GM19351 (cell line): ENCODE results near the gene CYP2U1.
"Not testable (repeated sequence)": the region's sequence is repeated elsewhere in the genome, so short reads cannot be mapped to it uniquely, and the experiment has no call there.

Experiments used
- ATAC-seq: cut with Tn5 transposase; IDR thresholded peaks from one replicate; pipeline ENCODE4 v1.9.1; 2021; ENCODE audit warnings: mild to moderate bottlenecking, moderate library complexity; ENCODE audit not compliant: unreplicated experiment

Gene CYP2U1

DNA sequence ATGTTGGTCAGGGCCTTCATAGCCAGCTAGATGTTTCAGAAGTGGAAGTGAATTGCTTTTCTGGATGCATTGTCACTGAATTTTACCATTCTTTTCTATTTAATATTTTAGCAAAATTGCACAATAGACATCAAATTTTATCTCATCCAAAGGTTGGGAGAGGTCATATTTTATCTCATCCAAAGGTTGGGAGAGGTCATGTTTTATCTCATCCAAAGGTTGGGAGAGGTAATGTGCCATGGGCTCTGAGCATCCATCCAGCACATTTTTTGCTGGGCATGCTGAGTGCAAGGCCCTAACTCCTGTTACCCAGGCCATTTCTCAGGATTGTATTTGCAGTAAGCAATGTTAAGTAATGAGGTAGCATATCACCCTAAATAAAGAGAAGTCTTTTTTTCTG, 14.7 kb upstream of the CYP2U1 start:
- ATAC-seq = no peak

DNA sequence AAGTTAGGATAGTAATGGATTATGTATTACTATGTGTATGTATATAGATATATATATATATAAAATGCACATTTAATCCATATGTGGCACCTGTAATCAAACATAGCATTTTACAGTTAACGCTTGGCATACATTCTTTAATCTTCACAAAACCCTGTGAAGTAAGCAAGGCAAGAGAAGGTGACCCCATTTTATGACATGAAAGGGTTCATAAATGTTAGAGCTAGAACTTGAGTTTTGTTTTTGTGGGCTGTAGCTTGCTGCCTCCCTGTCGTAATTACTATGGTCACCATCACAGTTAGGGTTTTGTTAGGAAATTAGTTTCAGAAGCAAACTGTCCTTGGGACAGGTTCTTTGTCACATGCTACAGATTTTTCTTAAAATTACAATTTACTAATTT, 13.8 kb upstream of the CYP2U1 start:
- ATAC-seq = no peak

DNA sequence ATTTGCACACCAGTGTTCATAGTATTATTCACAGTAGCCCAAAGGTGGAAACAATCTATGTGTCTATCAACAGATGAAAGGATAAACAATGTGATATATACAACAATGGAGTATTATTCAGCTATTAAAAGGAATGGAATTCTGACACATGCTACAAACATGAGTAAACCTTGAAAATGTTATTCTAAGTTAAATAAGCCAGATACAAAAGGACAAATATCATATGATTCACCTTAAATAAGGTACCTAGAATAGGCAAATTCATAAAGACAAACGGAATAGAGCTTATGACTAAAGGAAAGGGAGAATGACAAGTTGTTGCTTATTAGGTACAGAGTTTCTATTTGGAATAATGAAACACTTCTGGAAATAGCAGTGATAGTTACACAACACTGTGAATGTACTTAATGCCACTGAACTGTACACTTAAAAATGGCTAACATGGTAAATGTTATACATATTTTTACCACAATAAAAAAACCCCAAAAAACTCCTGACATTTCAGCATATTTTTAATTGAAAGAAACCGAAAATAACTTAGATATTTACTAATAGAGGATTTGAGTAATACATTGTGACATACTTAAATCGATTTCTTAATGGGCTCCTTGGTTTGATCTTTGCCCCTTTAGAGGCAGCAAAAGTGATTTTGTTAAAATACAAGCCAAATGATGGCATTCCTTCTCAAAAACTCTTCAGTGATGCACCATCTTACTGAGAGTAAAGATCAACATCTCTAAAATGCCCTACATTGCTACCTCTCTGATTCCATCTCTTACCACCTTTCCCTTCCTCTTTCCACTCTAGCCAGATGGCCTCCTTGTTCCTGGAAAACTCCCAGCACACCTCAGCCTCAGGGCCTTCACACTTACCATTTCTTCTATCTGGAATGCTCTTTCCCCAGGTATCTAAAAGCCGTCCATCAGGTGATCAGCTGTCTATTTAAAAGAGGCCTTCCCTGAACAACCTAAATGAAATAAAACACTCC, 8.6 kb upstream of the CYP2U1 start:
- no peak for ATAC-seq

DNA sequence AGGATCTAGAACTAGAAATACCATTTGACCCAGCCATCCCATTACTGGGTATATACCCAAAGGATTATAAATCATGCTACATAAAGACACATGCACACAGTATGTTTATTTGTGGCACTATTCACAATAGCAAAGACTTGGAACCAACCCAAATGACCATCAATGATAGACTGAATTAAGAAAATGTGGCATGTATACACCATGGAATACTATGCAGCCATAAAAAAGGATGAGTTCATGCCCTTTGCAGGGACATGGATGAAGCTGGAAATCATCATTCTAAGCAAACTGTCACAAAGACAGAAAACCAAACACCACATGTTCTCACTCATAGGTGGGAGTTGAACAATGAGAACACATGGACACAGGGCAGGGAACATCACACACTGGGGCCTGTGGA, 5.6 kb upstream of the CYP2U1 start:
- ATAC-seq = not testable (repeated sequence)

DNA sequence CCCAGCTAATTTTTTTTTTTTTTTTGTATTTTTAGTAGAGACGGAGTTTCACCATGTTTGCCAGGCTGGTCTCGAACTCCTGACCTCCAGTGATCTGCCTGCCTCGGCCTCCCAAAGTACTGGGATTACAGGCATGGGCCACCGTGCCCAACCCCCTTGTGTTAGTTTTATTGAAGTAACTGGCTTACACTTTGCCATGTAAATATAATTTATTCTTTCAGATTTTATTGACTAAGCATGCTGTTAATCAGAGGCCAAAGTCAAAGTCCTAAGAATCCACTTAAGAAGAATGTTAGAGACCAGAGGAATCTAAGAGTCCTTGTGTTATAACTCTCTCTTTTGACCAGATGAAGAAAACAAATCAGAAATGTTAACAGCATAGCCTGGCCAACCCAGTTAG, 4.5 kb upstream of the CYP2U1 start:
- not testable (repeated sequence) for ATAC-seq

DNA sequence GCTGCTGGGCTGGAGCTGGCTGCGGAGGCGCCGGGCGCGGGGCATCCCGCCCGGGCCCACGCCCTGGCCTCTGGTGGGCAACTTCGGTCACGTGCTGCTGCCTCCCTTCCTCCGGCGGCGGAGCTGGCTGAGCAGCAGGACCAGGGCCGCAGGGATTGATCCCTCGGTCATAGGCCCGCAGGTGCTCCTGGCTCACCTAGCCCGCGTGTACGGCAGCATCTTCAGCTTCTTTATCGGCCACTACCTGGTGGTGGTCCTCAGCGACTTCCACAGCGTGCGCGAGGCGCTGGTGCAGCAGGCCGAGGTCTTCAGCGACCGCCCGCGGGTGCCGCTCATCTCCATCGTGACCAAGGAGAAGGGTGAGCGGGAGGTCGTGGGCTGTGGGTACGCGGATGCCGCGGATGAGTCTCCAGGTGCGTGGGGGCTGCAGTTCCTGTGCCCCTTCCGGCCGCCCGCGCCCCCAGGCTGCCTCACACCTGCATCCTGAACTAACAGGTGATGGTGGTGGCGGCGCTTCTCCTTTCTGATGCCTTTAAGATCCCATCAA, 499 bp downstream of the CYP2U1 start:
- peak; percentile 21 for ATAC-seq

DNA sequence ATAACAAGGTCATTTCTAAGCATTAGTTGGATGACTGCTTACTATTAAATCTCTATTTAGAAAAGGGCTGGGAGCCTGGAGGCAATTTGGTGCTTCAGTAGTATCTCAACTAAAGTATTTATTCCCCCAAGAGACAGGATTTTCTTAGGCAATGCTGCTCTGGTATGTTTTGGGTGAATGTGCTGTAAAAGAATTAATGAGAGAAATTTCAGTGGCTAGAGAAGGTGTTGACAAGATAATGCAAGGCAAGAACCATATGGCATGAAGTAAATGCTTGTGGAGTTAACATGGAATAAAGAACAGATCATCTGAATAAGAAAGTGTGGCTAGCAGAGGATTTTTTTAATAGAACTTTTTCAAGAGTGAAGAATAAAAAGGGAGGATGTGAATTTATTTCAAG, 3.9 kb downstream of the CYP2U1 start:
- ATAC-seq = no peak

DNA sequence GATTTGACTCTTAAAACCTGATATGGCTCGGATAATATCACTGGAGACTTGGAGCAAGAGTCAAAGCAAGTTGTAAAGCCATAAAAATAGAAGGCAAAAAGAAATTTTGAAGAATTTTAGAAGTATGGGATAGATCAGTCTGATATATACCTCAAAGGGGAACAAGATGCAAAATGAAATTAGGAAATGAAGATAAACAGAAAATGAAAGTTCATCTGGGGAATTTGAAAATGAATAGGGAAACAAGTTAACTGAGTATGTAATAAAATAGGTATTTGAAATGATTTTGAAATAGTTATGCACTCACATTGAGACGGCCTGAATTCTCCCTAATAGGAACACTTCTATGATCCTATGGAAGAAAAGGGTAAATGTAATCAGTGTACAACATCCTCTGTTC, 5.7 kb downstream of the CYP2U1 start:
- peak; percentile 60 for ATAC-seq

DNA sequence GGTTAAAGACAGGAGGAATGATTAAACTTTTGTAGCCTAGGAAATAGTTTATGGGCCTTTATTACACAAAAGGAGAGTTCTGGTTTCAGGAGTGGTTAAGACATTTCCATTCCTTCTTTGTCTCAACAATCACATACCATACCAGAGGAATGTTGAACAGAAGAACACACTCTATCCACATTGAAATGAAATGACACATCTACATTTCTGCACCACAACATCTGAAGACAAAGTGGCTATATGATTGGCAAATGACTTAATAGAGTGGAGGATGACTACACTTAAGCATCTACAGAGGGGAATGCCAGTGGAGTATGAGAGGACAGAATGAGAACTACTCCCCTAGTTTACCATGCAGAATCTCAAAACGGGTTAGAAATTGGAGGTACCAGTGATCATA, 8.0 kb downstream of the CYP2U1 start:
- ATAC-seq = no peak

DNA sequence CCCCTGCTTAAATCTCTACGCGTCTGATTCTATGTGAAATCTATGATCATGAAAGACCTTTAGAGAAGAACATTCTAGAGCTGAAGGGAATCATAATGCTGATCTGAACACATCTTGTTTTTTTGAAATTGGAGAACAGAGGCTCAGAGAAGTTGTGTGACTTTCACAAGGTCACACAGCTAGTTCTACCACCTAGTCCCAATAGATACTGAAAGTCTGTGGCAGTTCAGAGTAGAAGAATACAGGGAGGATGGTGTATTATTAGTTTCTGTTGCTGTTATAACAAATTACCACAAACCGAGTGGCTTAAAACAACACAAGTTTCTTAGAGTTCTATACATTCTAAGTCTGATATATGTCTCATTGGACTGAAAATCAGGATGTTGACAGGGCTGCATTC, 14.5 kb downstream of the CYP2U1 start:
- ATAC-seq = no peak

DNA sequence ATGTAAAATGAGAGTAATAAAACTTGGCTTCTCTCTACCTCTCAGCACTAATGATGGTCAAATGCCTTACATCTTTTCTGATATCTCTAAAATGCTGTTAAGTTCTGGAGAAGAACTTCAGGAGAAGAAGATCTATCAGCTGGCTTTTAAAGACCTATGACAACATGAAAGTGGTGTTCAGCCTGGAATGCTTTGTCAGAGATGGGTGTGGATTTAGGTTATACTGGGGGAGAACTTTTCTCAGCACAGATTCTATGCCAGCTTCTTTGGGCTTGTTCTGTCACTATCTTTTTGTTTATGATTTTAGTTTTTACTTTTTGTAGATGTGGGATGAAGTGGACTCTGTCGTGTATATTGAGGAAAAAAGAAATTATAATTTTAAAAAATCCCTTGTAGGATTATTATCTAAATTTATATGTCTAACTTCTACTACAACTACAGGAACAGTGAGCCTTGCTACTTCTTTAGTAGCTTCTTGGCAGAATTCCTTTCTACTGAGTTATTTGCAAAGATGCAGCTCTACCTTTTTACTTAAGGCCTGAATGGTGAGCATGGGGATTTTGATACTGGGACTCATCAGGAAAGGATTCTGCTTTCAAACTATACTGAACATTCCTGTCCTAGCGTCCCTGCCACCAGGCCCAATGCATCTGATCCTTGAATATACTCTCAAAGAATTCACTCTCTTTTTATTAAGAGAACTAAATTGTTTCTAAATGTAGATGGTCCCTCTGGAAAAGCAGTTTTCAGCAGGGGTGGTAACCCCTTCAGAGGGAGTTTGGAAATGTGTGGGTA, 19.6 kb downstream of the CYP2U1 start:
- no peak for ATAC-seq

DNA sequence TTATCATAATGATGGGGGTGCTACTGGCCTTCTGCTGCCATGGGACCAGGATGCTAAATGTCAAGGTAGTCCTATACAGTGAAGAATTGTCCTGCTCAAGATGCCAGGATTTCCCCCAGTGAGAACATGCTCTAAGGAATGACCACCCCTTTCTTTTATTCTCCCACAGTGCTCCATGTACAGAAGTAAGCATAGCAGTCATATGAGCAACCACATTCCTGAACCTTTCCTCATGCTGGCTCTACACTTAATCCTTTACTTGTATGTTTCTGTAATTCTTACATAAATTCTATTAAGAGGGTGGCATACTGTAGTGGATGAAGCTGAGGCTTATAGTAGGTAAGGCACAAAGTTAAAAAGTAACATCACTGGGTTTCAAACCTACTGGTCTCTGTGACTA, 20.2 kb downstream of the CYP2U1 start:
- ATAC-seq = no peak

DNA sequence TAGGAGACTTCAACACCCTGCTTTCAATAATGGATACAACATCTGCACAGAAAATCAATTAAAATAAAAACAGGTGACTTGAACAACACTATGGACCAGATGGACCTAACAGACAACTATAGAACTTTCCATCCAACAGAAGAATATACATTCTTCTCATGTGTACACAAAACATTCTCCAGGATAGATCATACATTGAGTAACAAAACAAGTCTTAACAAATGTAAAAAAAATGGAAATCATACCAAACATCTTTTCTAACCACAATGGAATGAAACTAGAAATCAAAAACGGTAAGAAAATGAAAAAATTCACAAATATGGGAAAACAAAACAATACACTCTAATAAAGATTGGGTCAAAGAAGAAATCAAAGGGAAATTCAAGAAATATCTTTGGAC, 24.7 kb downstream of the CYP2U1 start:
- no peak for ATAC-seq

DNA sequence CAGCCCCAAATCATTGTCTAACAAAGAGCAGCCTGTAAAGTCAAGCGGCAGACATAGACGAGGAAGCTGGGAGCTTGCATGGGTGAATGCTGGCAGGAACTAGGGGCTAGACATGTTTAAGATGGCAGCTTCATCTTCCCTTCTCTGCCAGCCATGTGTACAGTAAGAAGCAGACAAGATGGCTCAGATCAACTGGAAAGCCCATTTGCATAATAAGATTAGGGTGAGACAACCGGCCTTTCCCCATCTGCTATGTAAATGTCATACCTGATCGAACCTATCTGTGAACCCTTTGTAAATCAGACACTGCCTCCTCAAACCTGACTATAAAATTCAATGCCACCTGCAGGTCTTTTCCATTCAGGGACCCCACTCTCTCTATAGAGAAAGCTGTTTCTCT, 35.6 kb downstream of the CYP2U1 start:
- no peak for ATAC-seq

DNA sequence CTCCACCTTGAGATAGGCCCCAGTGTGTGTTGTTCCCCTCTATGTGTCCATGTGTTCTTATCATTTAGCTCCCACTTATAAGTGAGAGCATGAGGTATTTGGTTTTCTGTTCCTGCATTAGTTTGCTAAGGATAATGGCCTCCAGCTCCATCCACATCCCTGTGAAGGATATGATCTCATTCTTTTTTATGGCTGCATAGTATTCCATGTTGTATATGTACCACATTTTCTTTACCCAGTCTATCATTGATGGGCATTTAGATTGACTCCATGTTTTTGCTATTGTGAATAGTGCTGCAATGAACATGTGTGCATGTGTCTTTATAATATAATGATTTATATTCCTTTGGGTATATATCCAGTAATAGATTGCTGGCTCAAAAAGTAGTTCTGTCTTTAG, 36.2 kb downstream of the CYP2U1 start:
- not testable (repeated sequence) for ATAC-seq

DNA sequence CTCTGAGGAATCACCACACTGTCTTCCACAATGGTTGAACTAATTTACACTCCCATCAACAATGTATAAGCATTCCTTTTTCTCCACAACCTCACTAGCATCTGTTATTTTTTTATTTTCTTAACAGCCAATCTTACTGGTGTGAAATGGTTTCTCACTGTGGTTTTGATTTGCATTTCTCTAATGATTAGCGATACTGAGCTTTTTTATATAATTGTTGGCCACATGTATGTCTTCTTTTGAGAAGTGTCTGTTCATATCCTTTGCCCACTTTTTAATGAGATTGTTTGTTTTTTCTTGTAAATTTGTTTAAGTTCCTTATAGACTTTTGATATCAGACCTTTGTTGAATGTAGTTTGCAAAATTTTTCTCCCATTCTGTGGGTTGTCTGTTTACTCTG, 36.6 kb downstream of the CYP2U1 start:
- not testable (repeated sequence) for ATAC-seq

DNA sequence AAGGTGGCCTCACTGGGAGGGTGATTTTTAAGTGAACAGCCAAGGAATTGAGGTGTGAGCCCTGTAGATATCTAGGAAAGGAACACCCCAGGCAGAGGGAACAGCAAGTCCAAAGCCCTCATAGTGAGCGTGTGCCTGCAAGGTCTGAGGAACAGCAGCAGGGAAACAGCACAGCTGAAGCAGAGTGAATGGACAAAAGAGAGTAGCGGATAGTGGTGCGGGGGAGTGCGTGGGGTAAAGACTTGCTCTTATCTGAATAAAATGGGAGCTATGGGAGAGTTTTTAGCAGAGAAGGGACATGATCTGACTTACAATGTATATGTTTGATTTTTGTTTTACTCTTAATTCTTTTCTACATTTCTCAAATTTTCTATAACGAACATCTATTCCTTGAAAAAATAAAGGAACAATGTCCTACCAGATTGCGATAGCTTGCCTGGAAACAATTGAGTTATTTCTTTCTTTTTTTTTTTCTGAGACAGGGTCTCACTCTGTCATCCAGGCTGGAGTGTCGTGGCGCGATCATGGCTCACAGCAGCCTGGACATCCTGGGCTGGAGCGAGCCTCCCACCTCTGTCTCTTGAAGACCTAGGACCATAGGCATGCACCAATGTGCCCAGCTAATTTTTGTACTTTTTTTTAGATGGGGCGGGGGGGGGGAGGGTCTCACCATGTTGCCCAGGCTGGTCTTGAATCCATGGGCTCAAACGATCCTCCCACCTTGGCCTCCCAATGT, 38.9 kb downstream of the CYP2U1 start:
- ATAC-seq = no peak

DNA sequence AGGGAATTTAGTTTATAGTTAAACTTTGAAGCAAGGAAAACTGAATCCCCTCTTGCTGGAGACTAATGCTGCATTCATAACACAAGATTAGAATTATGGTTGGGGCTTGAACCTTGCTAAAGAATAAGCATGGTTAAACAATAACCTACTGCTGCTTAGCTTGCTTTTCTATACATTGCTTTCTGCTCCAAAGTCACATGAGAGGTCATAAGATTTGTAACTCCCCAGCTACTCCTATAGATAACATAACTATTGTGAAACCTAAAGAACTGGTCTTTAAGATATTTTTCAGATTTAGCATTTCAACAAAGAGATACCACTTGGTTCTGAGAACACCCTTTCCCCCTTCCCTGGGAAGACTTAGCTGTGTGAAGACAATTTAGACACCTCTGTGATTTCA, 41.3 kb downstream of the CYP2U1 start:
- no peak for ATAC-seq

DNA sequence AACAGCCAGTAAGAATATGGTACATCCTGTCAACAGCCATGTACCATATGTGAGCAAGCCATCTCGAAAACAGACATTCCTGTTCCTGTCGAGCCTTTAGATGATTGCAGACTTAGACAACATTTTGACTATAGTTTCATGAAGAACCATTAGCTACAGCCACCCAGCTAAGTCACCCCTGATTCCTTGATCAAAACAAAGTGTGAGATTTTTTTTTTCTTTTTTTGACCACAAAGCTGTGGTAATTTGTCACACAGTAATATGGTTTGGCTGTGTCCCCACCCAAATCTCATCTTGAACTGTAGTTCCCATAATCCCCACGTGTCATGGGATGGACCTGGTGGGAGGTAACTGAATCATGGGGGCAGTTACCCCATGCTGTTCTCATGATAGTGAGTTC, 43.2 kb downstream of the CYP2U1 start:
- no peak for ATAC-seq

DNA sequence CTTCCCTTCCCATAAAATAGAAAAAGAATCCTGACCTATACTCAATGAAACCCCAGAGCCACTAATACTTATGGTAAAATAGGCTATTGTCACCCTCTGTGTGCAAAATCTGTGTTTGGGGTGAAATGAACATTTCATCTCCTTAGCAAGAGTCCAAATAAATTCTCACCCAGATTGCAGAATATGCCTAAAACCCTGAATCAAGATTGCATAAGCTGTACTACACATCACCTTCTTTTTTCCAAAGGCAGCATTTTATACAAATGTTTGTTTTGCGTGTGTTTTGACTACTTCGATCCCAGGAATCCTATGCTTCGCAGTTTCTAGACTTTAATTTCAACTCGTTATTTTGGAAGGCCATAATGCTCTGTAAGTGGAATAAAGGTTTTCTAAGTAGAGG, 46.1 kb downstream of the CYP2U1 start:
- ATAC-seq = no peak
